Activated CD8-positive, alpha-beta T cell treated with anti-CD3 and anti-CD28 coated beads for 36 hours (primary cell): ENCODE measurements around the gene LDB2. TPM values are rescaled to one million over a fixed set of nuclear protein-coding genes. Genes with fewer than 3 reads are reported as not detected.

ENCODE experiments used
- ATAC-seq: fragments of 200-7000 bp; cut with Tn5 transposase; one replicate; pipeline ENCODE4 v1.10.0; 2021; ENCODE audit warnings: mild to moderate bottlenecking, moderate library complexity
- CTCF ChIA-PET: fragments of 350-600 bp; sonication (Branson Sonifier 250); formaldehyde crosslinking; loops from one replicate; lab custom pipeline; 2021; ENCODE audit warnings: antibody characterized with exemption; lab: Charles Lee
- POLR2A ChIA-PET: fragments of 350-600 bp; sonication (Branson Sonifier 250); formaldehyde crosslinking; loops from one replicate; lab custom pipeline; 2021; ENCODE audit warnings: antibody characterized with exemption; lab: Charles Lee
- DNase-seq: peaks from one replicate; pipeline ENCODE4 v3.0.0-alpha.2; 2020
- H3K27ac Mint-ChIP-seq: one replicate; pipeline ENCODE4 v1.8.0; 2021; ENCODE audit warnings: mild to moderate bottlenecking, mixed read lengths
- H3K27me3 Mint-ChIP-seq: one replicate; pipeline ENCODE4 v1.8.0; 2021; ENCODE audit warnings: mixed read lengths
- H3K36me3 Mint-ChIP-seq: one replicate; pipeline ENCODE4 v1.8.0; 2021; ENCODE audit warnings: low read depth, mixed read lengths
- H3K4me1 Mint-ChIP-seq: one replicate; pipeline ENCODE4 v1.8.0; 2021; ENCODE audit warnings: low read depth, mixed read lengths
- H3K4me3 Mint-ChIP-seq: one replicate; pipeline ENCODE4 v1.8.0; 2021; ENCODE audit warnings: mild to moderate bottlenecking, moderate library complexity, mixed read lengths
- H3K9me3 Mint-ChIP-seq: one replicate; pipeline ENCODE4 v1.8.0; 2021; ENCODE audit warnings: mixed read lengths
- intact Hi-C: fragments of 100-400 bp; cut with micrococcal nuclease; formaldehyde crosslinking; loops from one replicate; pipeline ENCODE4 v1.10.0; 2022
- total RNA-seq, 2 experiments: library from RNA; stranded (reverse); gene quantifications; one replicate each; pipeline ENCODE4 v1.2.3, GENCODE V29; 2021
- TF ChIP-seq, protein P1 (sequence below): fragments of 200-600 bp; IDR thresholded peaks from one replicate; pipeline ENCODE4 v1.8.0; 2022; ENCODE audit warnings: antibody characterized with exemption, mild to moderate bottlenecking

LDB2 gene
- total RNA-seq, 2 experiments from 2014 or later = not detected

DNA sequence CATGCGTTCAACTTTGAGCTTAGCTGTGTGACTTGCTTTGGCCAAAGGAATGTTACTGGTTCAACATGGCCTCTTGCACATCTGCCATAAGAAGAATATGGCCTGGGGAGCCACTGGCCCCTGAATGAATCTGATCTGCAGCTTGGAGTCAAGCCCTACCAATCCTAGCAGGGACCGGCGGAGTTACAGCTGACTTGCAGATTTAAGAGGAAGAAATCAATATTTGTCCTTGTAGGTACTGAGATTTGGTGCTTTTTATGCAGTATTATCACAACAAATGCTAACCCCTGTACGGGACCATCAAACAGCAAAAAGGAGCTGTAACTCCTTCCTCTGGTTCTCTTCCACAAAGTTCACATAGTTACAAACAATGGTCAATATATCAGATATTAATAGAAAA is 252.0 kb downstream of the LDB2 start:
- Mint-ChIP-seq H3K4me3 (no peak overlapping the region), H3K27me3 (no peaks in the 10 kb centered on the region), H3K27ac (no peak overlapping the region), H3K4me1 (no peaks in the 10 kb centered on the region), H3K36me3 (no peaks in the 10 kb centered on the region), H3K9me3 (no peaks in the 10 kb centered on the region)
- no peak for DNase-seq
- no peak for ATAC-seq
- POLR2A ChIA-PET = no interaction called here
- TF ChIP-seq, protein P1, sequence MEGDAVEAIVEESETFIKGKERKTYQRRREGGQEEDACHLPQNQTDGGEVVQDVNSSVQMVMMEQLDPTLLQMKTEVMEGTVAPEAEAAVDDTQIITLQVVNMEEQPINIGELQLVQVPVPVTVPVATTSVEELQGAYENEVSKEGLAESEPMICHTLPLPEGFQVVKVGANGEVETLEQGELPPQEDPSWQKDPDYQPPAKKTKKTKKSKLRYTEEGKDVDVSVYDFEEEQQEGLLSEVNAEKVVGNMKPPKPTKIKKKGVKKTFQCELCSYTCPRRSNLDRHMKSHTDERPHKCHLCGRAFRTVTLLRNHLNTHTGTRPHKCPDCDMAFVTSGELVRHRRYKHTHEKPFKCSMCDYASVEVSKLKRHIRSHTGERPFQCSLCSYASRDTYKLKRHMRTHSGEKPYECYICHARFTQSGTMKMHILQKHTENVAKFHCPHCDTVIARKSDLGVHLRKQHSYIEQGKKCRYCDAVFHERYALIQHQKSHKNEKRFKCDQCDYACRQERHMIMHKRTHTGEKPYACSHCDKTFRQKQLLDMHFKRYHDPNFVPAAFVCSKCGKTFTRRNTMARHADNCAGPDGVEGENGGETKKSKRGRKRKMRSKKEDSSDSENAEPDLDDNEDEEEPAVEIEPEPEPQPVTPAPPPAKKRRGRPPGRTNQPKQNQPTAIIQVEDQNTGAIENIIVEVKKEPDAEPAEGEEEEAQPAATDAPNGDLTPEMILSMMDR = no peak
- CTCF ChIA-PET = no interaction called here
- intact Hi-C loops = no loop called here

DNA sequence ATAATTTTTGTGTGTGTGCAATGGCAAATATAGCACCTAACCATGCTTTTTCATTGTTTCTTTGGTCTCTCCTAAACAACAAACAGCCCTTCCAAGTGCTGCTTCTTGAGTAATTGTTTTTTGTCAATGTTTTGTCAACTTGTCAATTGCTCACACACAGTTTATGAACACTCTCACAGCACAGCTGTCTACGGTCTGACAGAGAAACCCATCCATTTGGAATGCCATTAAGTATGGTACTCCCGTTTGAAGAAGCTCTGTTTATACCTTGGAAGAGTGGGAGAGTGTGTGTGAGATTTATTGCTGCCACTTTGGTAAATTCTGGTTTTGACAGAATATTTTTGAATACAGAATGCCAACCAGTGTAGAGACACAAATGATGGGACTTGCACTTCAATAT is 254.6 kb downstream of the LDB2 start:
- DNase-seq = no peak
- CTCF ChIA-PET = no interaction called here
- Mint-ChIP-seq H3K9me3 (no peaks in the 10 kb centered on the region), H3K27ac (no peak overlapping the region), H3K4me3 (no peak overlapping the region), H3K4me1 (no peaks in the 10 kb centered on the region), H3K27me3 (no peaks in the 10 kb centered on the region), H3K36me3 (no peaks in the 10 kb centered on the region)
- no peak for ATAC-seq
- POLR2A ChIA-PET = interaction anchor here (0.6 kb wide), 1 partner anchor 661 kb away, joined by 3 read pairs; no protein-coding TSS in a partner anchor
- intact Hi-C loops = no loop called here
- TF ChIP-seq, protein P1 = no peak

DNA sequence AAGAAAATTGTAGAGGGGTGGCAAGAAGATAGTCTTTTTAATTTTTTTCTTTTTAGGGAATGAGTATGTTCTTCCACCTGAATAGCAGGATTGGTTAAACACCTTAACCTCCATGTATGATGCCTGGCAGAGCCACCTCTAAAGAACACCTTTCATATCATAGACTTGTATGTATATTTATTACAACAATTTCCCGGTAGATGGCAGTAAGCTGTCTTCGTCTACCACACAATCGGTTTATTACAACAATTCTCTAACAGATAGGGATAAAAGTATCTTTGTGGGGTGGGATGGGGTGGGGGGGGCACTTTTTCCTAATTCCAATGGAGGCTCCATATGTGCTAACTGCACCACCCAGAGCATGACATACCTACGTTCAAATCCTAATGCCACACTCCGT is 255.5 kb downstream of the LDB2 start:
- H3K36me3 Mint-ChIP-seq = no peaks in the 10 kb centered on the region
- CTCF ChIA-PET = no interaction called here
- no peaks in the 10 kb centered on the region for H3K27me3 Mint-ChIP-seq

DNA sequence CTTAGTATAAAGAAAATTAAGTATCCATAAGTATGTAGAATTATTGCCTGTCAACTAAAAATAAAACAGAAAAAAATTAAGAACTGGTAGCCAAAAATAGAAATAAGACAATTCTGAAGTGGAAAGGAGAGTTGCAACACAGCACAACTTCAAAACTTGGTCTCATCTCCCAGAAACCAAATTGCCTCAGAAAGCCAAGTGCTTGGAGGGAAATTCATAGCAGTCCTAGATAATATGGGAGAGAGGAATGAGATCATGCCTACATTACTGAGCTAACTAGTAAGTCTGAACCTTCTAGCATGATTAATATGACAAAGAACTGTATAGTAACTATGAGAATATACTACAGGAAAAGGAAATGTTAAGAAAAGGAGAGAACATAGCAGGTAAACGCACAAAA is 256.5 kb downstream of the LDB2 start:
- Mint-ChIP-seq H3K4me3 (no peak overlapping the region), H3K27me3 (no peaks in the 10 kb centered on the region), H3K36me3 (no peaks in the 10 kb centered on the region), H3K27ac (no peak overlapping the region), H3K9me3 (no peaks in the 10 kb centered on the region), H3K4me1 (no peaks in the 10 kb centered on the region)
- no peak for ATAC-seq
- intact Hi-C loops = no loop called here
- TF ChIP-seq, protein P1 = no peak
- DNase-seq = no peak
- CTCF ChIA-PET = no interaction called here
- POLR2A ChIA-PET = no interaction called here

More for the DNA sequence above, 255.5 kb downstream of the LDB2 start:
- Mint-ChIP-seq H3K4me3 (no peak overlapping the region), H3K4me1 (no peaks in the 10 kb centered on the region), H3K27ac (no peak overlapping the region), H3K9me3 (no peaks in the 10 kb centered on the region)
- no peak for ATAC-seq
- DNase-seq = no peak
- intact Hi-C loops = no loop called here
- POLR2A ChIA-PET = no interaction called here
- TF ChIP-seq, protein P1 = no peak

DNA sequence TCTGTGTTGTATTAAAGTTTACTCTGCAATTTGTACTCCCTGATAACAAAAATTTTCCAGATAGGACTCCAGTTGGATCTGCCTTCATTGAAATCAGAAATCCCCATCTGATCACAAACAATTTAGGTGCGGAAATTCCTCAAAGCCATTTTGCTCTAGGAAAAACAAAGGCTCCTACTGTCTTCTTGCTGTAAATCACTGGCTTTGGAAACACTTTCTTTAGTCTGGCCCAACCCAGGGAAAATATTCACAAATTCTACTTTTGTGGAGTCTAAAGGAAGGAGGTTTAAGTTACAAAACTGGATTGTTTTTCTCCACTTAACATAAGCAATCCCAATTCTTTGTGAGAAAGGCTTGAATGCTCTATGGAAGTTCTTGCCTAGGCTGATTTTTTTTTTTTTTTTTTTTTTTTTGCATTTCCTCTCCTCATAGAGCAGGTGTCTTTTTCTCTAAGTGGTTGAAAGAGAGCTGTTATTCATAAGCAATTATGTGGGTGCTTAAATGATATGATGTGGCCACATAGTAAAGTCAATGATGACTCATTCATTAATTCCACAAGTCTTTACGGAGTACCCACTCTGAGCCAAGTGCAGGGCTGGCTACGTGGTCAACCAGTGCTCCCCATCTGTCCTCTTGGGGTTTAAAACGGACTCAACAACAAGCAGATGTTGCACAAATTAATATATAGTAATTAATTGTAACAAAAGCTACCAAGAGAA is 261.4 kb downstream of the LDB2 start:
- ATAC-seq (no peak), DNase-seq (no peak)
- H3K4me3 Mint-ChIP-seq = no peak overlapping the region
- no peak overlapping the region for H3K27ac Mint-ChIP-seq
- ChIA-PET CTCF (no interaction called here), POLR2A (no interaction called here)
- TF ChIP-seq, protein P1 = no peak
- no peaks in the 10 kb centered on the region for H3K27me3 Mint-ChIP-seq
- no peaks in the 10 kb centered on the region for H3K36me3 Mint-ChIP-seq
- intact Hi-C loops = no loop called here
- no peaks in the 10 kb centered on the region for H3K9me3 Mint-ChIP-seq
- no peaks in the 10 kb centered on the region for H3K4me1 Mint-ChIP-seq
